Coronary artery (tissue), 2 donors: ENCODE measurements around the gene CCNG2.

Experiments used
- DNase-seq: peaks from one replicate; pipeline ENCODE4 v3.0.0-alpha.2; 2017; ENCODE audit warnings: low spot score
- H3K27ac ChIP-seq, 2 donors: fragments of 200-600 bp; sonication (generic); one replicate each; pipeline ENCODE4 v1.5.1; 2016 to 2019
- H3K4me3 ChIP-seq: fragments of 200-600 bp; sonication (generic); 2 replicates; pipeline ENCODE4 v1.5.1; 2016; ENCODE audit warnings: mild to moderate bottlenecking, moderate library complexity
- TF ChIP-seq, protein P1 (sequence below): fragments of 200-600 bp; sonication (generic); IDR thresholded peaks from one replicate; pipeline ENCODE4 v1.5.1; 2019; ENCODE audit warnings: antibody characterized with exemption

The CCNG2 gene

DNA sequence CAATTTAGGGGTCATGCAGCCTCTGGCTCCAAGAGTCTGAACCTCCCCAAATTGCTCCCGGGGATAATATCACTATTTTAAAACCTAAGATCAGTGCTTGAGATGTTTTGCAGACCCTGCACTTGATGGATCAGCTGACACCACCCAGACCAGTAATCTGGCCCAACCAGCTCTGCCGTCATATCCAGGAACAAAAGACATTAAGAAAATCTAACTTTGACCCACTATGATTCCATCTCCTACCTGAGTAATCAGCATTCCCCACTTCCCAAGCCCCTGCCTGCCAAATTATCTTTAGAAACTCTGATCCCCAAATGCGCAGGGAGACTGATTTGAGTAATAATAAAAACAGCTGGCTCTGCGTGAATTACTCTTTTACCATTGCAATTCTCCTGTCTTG lies 34.4 kb upstream of the CCNG2 start:
- no peak overlapping the region for H3K27ac ChIP-seq
- no peak overlapping the region for H3K4me3 ChIP-seq
- no peak for DNase-seq
- TF ChIP-seq, protein P1, sequence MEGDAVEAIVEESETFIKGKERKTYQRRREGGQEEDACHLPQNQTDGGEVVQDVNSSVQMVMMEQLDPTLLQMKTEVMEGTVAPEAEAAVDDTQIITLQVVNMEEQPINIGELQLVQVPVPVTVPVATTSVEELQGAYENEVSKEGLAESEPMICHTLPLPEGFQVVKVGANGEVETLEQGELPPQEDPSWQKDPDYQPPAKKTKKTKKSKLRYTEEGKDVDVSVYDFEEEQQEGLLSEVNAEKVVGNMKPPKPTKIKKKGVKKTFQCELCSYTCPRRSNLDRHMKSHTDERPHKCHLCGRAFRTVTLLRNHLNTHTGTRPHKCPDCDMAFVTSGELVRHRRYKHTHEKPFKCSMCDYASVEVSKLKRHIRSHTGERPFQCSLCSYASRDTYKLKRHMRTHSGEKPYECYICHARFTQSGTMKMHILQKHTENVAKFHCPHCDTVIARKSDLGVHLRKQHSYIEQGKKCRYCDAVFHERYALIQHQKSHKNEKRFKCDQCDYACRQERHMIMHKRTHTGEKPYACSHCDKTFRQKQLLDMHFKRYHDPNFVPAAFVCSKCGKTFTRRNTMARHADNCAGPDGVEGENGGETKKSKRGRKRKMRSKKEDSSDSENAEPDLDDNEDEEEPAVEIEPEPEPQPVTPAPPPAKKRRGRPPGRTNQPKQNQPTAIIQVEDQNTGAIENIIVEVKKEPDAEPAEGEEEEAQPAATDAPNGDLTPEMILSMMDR = no peak

DNA sequence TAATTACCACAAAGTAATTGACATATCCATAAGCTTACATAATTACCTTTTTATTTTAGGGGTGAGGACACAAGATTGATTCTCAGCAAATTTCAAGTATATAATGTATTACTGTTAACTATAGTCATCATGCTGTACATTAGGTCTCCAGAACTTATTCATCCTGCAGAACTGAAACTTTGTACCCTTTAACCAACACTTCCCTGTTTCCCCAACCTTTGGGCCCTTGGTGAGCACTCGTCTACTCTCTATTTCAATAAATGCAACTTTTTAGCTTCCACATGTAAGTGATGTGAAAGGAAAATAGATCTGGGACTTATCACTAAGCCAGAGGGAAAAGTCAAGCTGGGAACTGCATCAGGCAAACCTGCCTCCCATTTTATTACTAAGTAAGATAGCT lies 33.6 kb upstream of the CCNG2 start:
- Histone ChIP-seq H3K27ac (no peak overlapping the region), H3K4me3 (no peak overlapping the region)
- TF ChIP-seq, protein P1 = no peak
- no peak for DNase-seq

DNA sequence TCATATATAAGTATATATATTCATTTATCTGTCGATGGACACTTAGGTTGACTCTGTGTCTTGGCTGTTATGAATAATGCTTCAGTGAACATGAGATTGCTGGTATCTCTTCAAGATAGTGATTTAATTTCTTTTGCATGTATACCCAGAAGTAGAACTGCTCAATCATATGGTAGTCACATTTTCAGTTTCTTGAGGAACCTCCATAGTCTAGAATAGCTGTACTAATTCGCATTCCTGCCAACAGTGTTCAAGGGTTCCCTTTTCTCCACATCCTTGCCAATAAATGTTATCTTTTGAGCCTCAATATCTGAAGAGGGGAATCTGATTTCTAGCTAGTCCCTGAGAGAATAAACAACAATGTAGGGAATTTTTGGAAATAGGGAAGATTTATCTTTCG lies 32.4 kb upstream of the CCNG2 start:
- TF ChIP-seq, protein P1 = no peak
- H3K4me3 ChIP-seq = no peak overlapping the region
- DNase-seq = no peak
- H3K27ac ChIP-seq = no peak overlapping the region

DNA sequence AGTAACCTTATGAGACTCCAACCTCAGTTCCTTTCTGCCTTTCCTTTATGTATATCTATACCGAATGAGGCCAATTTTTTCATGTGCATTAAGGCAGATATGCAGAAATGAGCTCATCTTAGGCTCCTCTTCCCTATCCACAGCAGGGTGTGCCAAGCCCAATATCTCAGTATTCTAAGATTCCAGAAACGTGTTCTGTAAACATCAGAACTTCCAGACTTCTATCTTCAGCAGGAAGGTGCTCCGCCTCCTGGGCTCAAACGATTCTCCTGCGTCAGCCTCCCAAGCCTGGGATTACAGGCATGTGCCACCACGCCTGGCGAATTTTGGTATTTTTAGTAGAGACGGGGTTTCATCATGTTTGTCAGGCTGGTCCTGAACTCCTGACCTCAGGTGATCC lies 31.0 kb upstream of the CCNG2 start:
- DNase-seq = no peak
- TF ChIP-seq, protein P1 = no peak
- Histone ChIP-seq H3K27ac (no peak overlapping the region), H3K4me3 (no peak overlapping the region)

DNA sequence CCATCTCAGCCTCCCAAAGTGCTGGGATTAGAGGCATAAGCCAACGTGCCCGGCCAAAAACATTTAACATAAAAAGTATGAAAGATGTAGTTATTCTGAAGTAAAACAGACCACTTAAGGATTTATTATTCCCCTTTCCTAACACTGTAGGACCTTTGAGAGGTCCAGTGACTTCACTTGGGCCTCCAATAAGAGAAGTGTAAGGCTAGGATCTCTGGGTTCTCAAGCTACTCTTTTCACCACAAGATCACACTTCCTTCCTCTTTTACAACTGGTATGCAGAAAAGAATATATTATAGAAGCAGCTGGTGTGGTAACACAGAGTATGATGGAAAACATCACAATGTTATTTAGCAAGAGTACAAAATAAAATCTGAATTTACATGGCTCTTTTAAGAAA lies 30.2 kb upstream of the CCNG2 start:
- peak overlapping the region in 1 of 2 donors; percentile 46 for H3K27ac ChIP-seq
- no peak overlapping the region for H3K4me3 ChIP-seq
- TF ChIP-seq, protein P1 = no peak
- DNase-seq = no peak

DNA sequence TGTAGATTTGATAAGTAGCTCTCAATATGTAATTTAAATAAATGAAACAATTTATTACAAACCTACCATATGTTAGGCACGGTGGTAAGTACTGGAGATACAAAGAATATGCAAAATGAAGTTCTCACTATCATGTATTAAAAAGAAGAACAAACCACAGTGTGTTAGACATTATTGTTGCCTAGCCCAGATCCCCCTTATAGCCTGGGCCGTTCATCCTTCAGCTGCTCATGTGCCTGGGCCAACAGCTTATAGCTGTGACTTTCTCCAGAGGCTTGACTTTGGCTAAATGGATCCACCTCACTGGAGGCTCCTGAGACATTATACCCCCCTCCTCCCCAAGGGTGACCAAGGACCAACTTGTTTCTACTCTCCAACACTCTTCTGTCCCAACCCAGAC lies 29.8 kb upstream of the CCNG2 start:
- no peak for DNase-seq
- Histone ChIP-seq H3K27ac (no peak overlapping the region), H3K4me3 (no peak overlapping the region)
- TF ChIP-seq, protein P1 = no peak

DNA sequence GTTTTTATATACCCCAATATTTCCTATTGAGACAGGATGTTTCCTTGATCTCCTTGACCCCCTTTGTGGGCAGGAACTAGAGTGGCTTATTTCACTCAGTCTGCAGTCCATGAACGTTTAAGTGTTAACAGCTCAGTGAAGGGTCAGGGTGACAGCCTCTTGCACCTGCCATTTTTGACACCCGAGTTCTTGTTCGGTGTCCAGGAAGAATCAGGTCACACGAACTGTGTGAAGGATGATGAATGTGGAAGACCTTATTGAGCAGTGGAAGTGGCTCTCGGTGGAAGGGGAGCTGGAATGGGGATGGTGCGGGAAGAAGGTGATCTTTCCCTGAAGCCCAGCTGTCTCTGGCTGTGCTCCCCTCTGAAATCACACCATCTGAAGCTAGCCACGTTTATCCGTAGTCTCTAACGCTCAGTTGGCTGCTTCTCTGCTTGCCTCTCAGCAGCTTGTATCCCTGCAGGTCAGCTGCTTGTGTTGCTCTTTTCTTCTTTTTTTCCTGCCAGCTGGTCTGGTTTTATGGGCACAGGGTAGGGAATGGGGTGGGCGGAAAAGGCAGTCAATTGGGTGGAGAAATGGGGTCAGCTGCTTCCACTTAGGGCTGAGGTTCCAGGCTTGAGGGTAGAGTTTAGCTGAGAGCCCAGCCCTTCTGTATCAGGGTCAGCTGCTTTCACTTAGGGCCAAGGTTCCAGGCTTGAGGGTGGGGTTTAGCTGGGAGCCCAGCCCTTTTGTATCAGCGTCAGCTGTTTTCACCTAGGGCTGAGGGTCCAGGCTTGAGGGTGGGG lies 29.0 kb upstream of the CCNG2 start:
- no peak for DNase-seq
- TF ChIP-seq, protein P1 = no peak
- H3K27ac ChIP-seq = no peak overlapping the region

More for the DNA sequence above, 29.0 kb upstream of the CCNG2 start:
- H3K4me3 ChIP-seq = no peak overlapping the region
